NCI-H1048 (cell line): ENCODE measurements around the gene CORO1C.

Experiments used
- DNase-seq: peaks from one replicate; lab custom pipeline; 2025; lab: John Stamatoyannopoulos, UW

The CORO1C gene

DNA sequence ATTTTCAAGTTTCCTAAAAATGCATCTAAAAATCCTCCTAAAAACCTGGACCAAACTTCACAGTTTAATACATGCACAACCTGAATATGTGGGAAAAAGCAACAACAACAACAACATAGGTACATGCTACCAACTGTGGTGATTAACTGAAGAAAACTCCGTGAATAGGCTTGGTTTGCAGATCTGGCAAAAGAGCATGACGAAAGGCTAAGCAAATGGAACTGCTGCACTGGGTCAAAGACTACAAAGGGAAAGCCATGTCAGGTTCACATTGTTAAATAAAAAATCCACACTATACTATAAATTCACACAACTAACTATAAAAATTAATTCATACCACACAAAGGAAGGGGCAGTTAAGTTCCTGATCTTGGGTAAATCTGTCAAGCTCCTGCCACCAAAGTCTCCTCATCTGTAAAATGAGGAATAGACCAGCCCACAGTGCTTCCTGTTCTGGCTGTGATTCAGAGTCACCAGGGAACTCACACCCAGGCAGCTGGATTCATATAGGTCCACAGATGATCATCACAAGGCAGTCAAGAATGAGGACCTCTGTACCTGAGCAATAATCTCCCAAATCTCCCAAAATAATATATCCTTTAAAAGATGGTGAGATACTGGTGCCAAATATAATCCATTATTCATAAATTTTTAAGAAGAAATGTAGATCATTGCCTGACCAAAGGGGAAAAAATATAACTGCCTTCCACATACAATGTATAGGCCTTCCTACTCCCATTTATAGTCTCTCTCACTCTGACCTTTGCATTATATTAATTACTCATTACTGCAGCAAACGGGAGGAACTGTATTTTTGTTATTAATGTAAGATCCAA, 7.0 kb downstream of the CORO1C start:
- no peak for DNase-seq

DNA sequence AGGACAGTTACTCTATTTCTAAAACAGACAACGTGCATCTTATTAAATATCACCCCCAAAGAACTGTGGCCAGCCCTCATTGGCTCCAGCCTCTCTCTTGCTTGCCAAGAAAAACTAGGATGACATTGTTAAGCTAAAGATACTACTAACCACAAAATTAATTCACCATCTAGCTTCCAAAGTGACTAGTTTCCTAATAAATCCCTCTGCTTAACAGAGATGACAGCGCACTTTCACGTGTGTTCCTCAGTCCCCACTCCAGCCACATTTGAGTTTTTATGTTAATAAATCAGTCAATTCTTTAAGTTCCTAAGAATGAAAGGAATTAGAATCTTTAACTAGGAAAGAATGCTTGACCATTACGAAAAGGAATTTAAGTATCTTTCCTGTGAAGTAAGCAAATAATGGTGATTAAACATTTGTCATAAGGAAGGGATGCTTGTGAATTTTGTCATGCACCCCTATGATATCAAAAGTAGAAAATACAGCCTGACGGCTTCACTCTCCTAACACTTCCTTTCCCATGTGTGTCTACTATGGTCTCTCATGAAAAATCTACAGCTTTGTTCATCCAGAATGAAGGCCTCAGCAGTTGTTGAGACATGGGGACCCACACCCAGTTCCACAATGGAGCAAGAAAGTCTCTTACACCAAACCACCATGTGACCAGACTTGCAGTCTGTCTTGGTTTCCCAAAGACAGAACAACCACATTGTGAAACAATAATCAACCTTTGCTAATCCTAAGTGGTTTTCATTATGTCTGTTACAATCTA, 8.1 kb downstream of the CORO1C start:
- DNase-seq: no peak

DNA sequence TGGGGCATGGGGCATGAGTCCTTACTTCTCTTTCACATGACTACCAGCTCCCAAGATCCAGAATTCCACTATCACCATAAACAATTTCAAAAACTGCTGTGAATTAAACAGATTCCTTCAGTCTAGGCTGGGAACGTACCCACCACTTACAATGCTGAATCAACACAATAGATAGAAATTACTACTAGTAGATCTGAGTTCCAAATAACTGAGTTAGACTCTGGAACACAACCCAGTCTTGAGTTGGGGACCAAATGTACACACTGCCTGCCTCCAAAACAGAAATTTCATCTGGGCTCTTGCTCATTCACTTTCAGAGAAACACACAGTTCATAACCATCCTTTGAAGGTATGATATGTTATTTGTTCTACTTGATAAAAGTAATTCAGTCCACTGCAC, 8.9 kb downstream of the CORO1C start:
- no peak for DNase-seq

DNA sequence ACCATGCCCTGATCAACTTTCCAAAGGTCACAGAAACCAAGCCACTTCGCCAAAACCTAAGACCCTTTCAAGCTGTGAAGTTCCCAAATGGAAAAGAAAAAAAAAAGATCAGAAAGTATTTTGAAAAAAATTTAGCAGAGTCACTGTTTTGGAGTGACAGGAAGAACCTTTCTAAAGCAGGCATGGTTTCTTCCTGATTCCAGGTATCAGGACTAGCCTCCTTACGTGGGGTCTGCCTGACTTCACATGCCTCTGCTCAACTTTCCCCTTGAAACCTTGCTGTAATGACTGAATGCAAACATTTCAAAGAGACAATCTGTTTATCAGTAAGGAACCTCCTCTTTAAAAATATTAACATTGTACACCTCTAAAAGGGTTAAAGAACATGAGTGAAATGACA, 9.5 kb downstream of the CORO1C start:
- no peak for DNase-seq

DNA sequence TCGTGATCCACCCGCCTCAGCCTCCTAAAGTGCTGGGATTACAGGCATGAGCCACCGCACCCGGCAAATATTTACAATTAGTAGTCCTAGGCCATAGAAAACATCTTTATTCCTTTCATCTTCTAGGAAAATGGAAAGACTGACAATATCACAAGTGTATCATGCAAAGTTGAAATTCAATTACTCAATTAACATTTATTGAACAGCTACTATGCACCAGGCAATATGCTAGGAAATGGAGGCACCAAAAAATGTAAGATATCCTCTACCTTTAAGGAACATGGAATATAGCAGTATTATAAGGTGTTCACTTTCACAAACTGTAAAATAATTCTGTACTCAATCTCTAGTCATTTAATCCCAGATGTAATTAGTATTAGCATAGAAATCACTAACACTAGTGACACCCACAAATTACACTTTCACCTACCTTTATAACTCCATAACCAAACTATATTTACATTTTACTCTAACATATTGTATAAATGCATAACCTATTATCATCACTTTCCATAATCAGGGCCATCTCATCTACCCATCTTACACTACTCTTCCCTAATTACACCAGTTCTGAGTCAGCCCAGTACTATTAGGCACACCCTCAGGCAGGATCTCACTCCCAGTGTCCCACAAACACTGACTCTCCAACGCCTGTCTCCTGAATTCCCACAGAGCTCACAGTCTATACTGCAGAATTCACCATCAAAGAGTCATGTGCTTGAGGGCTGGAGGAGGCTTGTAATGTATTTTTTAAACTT, 10.4 kb downstream of the CORO1C start:
- no peak for DNase-seq

DNA sequence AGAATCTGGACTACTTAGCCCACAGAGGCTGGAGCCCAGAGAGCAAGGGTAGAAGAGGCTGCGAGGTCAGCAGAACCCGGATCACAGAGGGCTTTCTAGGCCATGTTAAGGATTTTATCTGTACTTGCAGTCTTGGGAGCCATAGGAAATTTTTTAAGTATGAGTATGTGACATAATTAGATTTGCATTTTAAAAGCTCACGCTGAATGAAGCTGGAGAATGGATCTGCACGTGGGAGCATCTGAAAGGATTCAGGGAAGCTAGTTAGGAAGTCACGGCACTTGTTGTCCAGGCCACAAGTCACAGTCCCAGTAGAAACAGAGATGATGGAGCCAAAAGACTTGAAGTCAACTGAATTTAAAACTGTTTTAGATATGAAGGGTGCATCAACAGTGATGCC, 14.1 kb downstream of the CORO1C start:
- no peak for DNase-seq

DNA sequence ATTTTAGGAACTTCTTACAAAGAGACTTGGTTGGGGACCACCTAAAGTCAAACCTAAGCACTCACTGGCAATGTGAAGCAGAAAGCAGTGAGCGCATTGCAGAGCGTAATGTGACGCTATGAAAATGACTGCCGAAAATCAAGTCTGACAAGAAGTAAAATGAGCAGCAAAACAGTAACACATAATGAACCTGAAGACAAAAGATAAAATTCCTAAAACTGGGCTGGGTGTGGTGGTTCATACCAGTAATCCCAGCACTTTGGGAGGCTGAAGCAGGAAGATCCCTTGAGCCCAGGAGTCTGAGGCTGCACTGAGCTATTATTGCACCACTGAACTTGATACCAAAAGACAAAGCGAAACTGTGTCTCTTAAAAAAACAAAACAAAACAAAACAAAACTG, 16.5 kb downstream of the CORO1C start:
- no peak for DNase-seq

DNA sequence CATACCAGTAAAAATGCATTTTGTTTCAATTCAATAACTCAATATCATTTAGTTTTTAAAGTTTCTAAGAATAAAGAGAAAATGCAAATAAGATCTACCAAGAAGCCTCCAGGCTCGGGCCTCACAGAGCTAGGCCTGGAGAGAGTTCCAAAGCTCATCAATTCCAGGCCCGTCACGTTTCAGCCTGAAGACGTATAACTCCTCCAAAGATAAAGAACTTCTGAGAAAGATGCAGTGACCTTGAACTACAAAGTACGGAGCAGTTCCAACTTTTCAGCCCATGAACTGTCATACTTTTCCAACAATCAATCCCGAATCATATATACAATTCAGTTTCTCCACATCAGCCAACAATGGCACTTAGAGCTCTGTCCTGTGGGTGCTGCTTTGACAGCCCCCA, 17.8 kb downstream of the CORO1C start:
- DNase-seq: no peak

DNA sequence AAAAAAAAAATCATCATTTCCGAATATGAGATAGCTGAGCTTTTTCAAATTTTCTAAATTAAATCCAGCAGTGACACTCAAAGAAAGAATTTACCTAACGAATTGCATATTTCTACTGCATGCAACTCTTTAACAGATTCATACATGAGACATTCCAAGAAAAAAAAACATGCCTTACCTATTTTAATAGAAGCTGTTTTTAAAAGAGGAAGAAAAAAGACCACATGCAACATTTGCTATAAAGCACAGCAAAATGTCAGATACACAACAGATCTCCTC, 18.5 kb downstream of the CORO1C start:
- no peak for DNase-seq

DNA sequence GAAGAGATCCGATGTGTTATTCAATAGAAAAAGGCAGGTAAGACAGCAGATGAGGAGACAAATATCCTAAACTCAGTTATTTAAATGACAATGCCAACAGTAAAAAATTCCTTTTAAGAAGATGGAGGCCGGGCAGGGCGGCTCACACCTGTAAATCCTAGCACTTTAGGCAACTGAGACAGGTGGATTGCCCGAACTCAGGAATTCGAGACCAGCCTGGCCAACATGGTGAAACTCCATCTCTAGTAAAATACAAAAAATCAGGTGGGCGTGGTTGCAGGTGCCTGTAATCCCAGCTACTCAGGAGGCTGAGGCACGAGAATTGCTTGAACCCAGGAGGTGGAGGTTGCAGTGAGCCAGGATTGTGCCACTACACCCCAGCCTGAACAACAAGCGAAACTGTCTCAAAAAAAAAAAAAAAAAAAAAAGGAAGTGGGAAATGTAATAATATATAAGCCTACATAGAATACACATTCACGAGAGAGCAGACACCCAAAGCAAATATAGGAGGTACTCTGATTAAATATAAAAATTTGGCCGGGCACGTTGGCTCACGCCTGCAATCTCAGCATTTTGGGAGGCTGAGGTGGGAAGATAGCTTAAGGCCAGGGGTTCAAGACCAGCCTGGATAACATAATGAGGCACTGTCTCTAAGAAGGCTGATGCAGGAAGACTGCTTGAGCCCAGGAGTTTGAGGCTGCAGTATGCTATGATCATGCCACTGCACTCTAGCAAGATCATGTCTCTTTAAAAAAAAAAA, 19.0 kb downstream of the CORO1C start:
- DNase-seq: no peak

DNA sequence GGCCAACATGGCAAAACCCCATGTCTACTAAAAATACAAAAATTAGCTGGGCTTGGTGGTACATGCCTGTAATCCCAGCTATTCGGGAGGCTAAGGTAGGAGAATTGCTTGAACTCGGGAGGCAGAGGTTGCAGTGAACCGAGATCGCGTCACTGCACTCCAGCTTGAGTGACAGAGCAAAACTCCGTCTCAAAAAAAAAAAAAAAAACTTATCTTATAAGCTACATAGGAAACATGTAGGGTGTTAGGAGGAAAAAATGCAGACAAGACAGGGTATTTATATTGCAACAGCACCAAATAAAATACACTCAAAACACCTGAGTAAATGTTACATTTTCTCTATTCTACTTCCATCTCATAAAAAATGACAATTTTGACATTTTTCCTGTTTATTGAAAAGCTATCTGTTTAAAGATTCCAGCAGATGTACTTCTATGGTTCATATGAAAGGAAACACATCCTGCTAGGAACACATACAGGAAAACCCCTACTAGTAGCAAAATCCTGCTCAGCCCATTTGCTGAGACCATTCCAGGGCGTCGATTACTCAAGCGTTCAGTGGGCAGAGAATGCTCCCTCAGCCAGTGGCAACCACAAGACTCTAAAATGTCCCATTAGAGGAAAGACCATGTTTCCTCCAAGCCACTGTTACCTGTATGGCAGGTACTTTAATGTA, 19.7 kb downstream of the CORO1C start:
- no peak for DNase-seq

DNA sequence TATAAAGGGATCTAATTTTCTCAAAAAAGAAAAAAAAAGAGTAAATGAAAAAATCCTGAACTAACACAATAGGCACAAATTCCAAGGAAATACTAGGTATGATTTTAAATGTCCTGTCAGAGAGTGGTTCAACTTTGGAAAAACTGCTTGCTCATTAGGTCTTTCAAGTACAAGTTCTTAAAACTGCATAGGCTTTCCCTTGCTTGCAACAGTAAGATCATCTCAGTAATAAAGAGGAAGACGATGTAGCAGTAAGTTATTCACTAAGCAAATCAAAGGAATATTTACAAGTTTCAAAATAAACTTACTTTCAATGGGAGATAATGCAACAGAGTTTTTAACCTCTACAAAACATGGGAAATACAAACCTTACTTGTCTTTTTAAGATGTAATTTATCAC, 21.6 kb downstream of the CORO1C start:
- DNase-seq: no peak

DNA sequence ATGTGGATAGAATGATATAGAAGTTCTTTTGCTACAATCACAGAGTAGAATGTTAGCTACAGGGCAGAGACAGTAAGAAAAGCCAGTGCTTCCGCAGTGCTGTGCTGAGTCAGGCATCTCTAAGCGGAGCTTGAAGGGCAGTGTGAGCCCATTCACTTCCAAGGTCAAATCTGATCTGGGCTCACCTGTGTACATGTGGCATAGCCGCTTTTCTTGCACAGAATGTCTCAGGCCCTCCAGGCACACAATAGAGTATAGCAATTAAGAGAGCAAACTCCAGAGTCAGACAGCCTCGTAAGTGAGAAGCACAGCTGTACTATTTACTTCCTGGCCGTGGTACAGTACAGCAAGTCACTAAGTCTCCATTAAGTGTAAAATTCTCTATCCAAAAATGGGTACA, 26.8 kb downstream of the CORO1C start:
- DNase-seq: no peak

DNA sequence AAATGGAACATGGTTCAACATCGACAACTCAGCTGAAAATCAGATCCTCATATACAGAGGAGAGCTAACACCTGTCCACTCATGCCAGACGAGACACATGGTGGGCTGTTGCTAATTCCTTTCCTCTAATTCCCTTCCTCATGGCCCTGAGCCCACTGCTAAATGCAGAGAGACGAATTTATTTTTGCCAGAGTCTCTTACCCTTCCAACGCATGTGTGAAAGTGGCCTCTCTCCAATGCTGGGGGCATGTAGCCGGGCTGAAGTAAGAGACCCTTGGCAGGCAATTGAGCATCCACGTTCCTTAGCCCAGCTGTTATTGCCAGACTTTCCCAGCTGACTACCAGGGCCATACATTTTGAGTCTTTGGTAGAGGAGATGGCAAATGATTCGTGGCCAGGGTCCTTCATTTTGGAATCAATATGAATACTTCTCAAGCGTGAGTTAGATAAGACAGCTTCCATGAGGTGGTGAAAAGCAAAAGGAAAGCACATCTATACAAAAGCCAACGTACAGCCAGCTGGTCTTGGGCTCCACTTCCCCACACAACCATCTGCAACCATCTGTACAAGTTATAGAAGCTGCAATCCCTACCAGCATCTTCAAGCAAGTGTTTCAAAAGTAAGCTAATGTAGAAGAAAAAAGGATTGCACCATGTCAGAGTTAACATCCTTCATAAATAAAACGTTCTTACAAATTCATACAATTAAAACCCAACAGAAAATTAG, 28.6 kb downstream of the CORO1C start:
- no peak for DNase-seq

DNA sequence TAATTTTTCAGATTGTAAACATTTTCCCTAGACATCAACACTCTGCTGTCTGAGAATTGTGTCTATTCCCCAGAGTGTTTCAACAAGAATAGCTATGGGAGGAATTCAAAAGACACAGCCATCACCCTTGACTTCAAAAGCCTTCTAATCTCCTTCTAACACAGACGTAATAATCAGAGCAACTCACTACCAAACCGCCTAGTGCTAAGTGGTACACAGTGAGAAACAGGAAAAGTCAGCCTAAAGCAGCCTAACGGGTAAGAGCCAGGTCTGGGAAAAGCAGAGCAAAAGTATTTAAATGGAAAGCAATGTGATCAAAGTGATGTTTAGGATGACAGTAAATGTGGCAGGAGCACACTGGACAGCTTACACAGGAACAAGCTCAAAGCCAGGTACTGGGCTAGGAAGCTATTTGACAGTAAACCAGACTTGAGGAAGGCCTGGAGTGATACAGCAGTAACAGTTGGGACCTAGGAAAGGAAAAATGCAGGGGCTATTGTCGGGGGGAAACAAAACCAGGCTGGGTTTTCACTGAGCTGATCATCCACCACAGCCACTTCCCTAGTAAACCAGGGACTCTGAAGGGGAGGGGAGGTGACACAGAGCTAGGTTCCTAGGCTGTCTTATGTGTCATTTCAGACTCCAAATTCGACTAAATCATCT, 29.4 kb downstream of the CORO1C start:
- no peak for DNase-seq

DNA sequence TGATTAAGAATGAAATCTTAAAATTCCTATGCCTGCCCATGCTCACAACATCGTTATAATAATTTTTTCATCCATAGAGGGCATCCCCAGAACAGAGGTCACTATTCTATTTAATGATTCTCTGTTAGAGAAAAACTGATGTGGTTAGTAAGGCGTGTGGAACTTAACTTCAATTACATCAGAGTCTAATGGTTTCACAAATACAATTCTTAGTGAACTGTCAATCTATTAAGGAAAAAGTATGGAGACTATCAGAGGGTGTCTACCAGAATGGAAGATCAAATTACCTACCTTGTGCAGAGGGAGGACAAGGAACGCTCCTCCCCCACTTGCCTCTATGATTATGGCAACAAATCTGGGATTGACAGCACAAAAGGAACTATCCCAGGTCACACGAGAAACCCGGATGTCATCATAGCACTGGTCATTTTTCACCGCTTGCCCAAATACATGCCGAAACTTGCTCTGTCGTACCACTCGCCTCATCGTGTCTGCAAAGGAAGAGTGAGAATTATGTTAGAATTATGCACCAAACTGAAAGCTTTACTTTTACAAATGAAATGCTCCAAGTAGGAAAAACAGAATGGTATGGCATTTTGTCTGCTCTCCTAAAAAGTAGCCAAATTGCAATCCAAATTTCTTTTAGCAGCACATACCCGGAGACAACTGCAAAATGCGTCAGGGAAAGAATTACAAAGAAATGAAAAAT, 30.3 kb downstream of the CORO1C start:
- DNase-seq: no peak

DNA sequence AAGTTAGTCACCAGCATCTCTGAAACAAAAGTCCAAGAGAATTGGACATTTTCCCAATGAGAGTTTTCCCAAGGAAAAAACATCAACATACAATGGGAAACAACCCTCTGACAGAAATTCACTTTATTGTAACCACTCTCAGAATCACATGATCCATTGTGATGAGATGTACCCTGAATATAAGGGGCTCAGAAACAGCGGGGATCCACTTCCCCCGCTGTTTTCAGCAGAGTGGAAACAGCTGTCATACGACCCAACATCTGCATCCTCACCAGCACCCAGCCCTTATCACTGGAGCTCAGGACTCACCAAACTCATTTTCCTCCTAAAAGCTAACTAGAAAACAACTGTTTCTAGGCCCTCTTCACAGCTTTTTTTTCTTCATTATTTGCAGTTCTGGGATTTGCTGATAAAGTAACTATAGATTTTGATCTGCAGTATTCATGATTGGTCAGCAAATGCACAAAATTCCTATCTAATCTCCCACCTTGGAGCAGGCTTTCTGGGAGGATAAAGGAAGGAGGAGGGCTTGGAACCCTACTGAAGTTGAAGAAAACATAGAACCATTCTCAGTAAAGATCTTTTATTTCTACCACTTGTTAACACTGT, 31.3 kb downstream of the CORO1C start:
- no peak for DNase-seq

DNA sequence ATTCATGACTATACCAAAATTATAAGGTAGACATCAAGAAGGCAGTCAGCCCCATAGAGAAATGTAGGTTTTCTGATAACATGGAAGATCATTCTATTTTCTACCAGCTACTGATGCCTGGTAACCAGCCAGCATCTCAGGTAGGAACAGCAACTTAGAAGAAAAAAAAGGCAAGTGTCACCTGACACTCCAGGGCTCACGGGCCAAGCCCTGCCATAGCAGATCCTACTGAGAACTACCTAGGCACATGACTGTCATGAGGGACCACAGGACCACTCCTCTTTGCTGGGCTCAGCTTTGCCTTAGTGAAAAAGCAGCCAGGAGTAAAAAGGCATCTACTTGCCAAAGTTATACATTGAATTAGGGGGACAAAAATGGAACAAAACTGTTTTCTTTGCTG, 33.4 kb downstream of the CORO1C start:
- no peak for DNase-seq

DNA sequence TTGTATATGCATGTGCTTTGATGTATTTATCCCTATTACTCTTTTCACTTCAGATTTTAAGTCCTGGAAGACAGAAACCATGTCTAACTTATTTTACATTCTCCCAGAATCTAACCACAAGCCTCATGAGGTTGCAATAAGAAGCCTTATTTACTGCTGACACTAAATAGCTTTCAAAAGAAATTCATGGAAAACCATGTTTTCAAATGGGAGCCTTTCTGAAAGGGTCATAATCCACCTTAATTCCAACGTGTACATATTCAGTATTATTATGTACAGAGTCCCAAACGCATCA, 34.4 kb downstream of the CORO1C start:
- DNase-seq: no peak
